Activated T-helper 17 cell treated with anti-CD3 and anti-CD28 coated beads, Interleukin-2, amount 50 U/mL, for 72 hours (primary cell): ENCODE measurements around the gene TRIM23. TPM values are rescaled to one million over a fixed set of nuclear protein-coding genes. Genes with fewer than 3 reads are reported as not detected.

Source experiments
- ATAC-seq: fragments of 150-1000 bp; cut with Tn5 transposase; replicated peaks from 2 replicates; pipeline ENCODE4 v1.10.0; 2021; ENCODE audit warnings: mild to moderate bottlenecking, moderate library complexity
- H3K27ac Mint-ChIP-seq: one replicate; pipeline ENCODE4 v1.8.0; 2022; ENCODE audit warnings: mixed read lengths
- H3K27me3 Mint-ChIP-seq: one replicate; pipeline ENCODE4 v1.8.0; 2022; ENCODE audit warnings: mixed read lengths
- H3K36me3 Mint-ChIP-seq: one replicate; pipeline ENCODE4 v1.8.0; 2022; ENCODE audit warnings: low read depth, mild to moderate bottlenecking, mixed read lengths
- H3K4me1 Mint-ChIP-seq: one replicate; pipeline ENCODE4 v1.8.0; 2022; ENCODE audit warnings: mixed read lengths
- H3K4me3 Mint-ChIP-seq: one replicate; pipeline ENCODE4 v1.8.0; 2022; ENCODE audit warnings: mild to moderate bottlenecking, mixed read lengths
- H3K9me3 Mint-ChIP-seq: one replicate; pipeline ENCODE4 v1.8.0; 2022; ENCODE audit warnings: mixed read lengths
- total RNA-seq, 2 donors: library from RNA; stranded (reverse); gene quantifications; one replicate each; pipeline ENCODE4 v1.2.3, GENCODE V29; 2022

TRIM23 gene
- total RNA-seq, 2 donors from 2014 or later = 7.0 to 8.0 TPM

DNA sequence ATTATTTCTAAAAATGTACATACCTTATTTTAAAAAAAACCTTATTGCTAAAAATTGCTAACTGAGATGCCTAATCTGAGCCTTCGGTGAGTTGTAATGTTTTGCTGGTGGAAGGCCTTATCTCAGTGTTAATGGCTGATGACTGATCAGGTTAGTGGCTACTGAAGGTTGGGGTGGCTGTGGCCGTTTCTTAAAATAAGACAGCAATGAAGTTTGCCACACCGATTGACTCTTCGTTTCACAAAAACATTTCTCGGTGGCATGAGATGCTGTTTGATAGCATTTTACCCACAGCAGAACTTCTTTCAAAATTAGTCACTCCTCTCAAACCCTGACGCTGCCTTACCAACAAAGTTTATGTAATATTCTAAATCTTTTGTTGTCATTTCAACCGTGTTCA, 75.9 kb downstream of the TRIM23 start:
- Mint-ChIP-seq H3K4me1 (peaks cover 9% of the 10 kb centered on the region), H3K27ac (no peak overlapping the region), H3K36me3 (peaks cover 88% of the 10 kb centered on the region), H3K27me3 (no peaks in the 10 kb centered on the region), H3K4me3 (no peak overlapping the region), H3K9me3 (no peaks in the 10 kb centered on the region)
- ATAC-seq = peak; percentile 71

DNA sequence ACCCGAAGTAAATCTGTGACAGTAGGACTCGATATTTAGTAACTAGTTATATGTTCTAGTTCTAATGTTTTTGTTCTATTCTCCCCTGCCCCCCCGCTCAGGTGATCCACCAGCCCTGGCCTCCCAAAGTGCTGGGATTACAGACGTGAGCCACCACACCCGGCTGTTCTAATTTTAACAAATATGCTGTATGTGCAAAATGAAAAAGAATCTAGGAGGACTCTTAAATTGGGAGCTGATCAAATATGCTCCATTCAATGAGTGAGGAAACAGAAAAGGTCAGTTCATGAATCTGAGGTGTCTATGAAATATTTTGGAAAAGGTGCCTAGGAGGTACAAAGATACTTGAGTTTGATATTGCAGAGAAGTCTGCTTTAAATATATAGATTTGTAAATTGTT, 78.0 kb downstream of the TRIM23 start:
- H3K27me3 Mint-ChIP-seq = no peaks in the 10 kb centered on the region
- H3K4me1 Mint-ChIP-seq = peaks cover 9% of the 10 kb centered on the region
- ATAC-seq = no peak
- peaks cover 88% of the 10 kb centered on the region for H3K36me3 Mint-ChIP-seq
- no peaks in the 10 kb centered on the region for H3K9me3 Mint-ChIP-seq
- no peak overlapping the region for H3K4me3 Mint-ChIP-seq
- no peak overlapping the region for H3K27ac Mint-ChIP-seq

DNA sequence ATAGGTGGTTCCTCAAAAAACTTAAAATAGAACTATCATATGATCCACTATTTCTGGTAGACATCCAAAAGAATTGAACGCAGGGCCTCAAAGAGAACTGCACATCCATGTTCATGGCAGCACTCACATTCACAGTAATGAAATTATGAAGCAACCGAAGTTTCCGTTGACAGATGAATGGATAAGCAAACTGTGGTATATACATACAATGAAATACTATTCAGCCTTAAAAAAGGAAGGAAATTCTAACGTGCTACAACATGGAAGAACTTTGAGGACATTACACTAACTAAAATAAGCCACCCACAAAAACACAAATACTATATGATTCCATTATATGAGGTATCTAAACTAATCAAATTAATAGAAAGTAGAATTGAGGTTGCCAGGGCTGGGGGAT, 79.7 kb downstream of the TRIM23 start:
- Mint-ChIP-seq H3K4me3 (no peak overlapping the region), H3K4me1 (peaks cover 9% of the 10 kb centered on the region), H3K27me3 (no peaks in the 10 kb centered on the region), H3K9me3 (no peaks in the 10 kb centered on the region), H3K27ac (no peak overlapping the region), H3K36me3 (peaks cover 81% of the 10 kb centered on the region)
- no peak for ATAC-seq

DNA sequence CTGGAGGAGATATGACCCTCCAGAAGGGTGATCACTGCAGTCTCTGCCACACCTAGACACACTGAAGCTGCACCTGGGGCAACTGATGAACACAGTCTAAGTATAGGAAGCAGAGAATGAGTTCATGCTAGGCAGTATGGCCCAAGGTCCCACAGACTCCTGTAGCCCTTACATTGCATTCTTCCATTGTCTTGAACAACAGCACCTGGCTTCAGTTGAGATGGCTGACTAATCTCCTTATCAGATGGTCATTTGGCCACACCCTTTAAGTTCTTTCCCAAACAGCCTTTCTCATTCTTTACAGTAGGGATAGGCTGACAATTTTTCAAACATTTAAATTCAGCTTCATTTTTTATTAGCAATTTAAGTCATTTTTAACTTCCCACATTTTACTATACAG, 84.3 kb downstream of the TRIM23 start:
- Mint-ChIP-seq H3K27me3 (no peaks in the 10 kb centered on the region), H3K27ac (no peak overlapping the region), H3K4me3 (no peak overlapping the region), H3K9me3 (no peaks in the 10 kb centered on the region), H3K4me1 (no peaks in the 10 kb centered on the region), H3K36me3 (peaks cover 62% of the 10 kb centered on the region)
- ATAC-seq = no peak

Other genes with a start within 250 kb of the TRIM23 start
- gene ADAMTS6, start 142.4 kb downstream of the TRIM23 start, total RNA-seq = 1 to 10 TPM; 1.2 to 1.4 TPM
- 10 to 100 TPM; 72.0 to 82.5 TPM for gene CENPK, start 61.2 kb downstream of the TRIM23 start, total RNA-seq
- 10 to 100 TPM; 54.0 to 57.5 TPM for gene PPWD1, start 61.0 kb downstream of the TRIM23 start, total RNA-seq
- 1 to 10 TPM; 1.7 to 3.8 TPM for gene SHLD3, start 694 bp upstream of the TRIM23 start, total RNA-seq
- gene TRAPPC13, start 694 bp upstream of the TRIM23 start, total RNA-seq = 10 to 100 TPM; 12.3 to 20.7 TPM
- gene SGTB, start 97.8 kb upstream of the TRIM23 start, total RNA-seq = 10 to 100 TPM; 14.9 to 18.4 TPM
- gene NLN, start 97.9 kb upstream of the TRIM23 start, total RNA-seq = 10 to 100 TPM; 13.5 to 32.2 TPM